ENCODE measurements around the gene CDPF1. TPM values are rescaled to one million over a fixed set of nuclear protein-coding genes. Genes with fewer than 3 reads are reported as not detected.

Gene CDPF1
- total and polyA plus RNA-seq, 2 of the 13 experiments (the other 11 are each of a cell fraction or from before 2014, with no cell fraction given), result 5.2 to 8.1 TPM

DNA sequence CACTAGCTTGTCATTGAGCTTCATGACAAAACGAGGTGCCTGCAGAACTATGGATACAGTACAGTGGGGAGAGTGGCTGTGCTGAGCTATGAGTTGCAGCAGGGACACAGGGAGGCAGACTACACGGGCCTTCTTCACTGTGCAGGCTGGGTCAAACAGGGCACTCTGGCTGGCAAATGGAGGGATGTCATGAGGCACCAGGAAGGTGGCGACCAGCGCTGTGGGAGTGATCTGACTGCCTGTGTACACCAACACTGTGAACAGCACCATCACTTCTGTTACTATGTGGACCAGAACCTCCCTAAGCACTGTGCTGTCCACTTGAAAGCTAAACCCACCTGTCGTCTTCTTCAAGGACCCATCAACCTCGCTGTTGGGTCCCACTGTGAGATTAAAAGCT is 9.9 kb upstream of the CDPF1 start:
- Histone ChIP-seq H3K4me1 (ENCODE audit: insufficient read depth, low read length) (peaks cover 33% of the 10 kb centered on the region), H2AFZ (ENCODE audit: low read length) (no peak overlapping the region), H3K4me3 (replicated peaks in 1 of 3; ENCODE audit: insufficient read depth in 1 of 3, low read depth in 2 of 3, low read length in 3 of 3) (no peak overlapping the region), H3K4me2 (ENCODE audit: low read depth, low read length) (no peak overlapping the region), H3K79me2 (ENCODE audit: insufficient read depth, low read length) (no peaks in the 10 kb centered on the region), H4K20me1 (ENCODE audit: insufficient read depth, low read length) (no peaks in the 10 kb centered on the region), H3K36me3 (replicated peaks in 1 of 2; ENCODE audit: control insufficient read depth in 1 of 2, insufficient read depth in 2 of 2, low read length in 2 of 2) (no peaks in the 10 kb centered on the region), H3K27me3 (ENCODE audit: control insufficient read depth in 1 of 2, insufficient read depth in 2 of 2, low read length in 2 of 2) (no peaks in the 10 kb centered on the region), H3K9ac (ENCODE audit: insufficient read depth, low read depth, low read length) (no peak overlapping the region), H3K27ac (ENCODE audit: extremely low read length, insufficient read depth, low read length) (no peak overlapping the region), H3K9me3 (ENCODE audit: low read length) (no peaks in the 10 kb centered on the region)
- intact Hi-C loops (cut with micrococcal nuclease; ENCODE audit: unreplicated experiment) (no loop called here), in situ Hi-C loops (cut with HindIII; ENCODE audit: extremely low pct_ligation_motif_present, low pct_unique_long_range_greater_than_20kb) (no loop called here)
- DNase-seq (ENCODE audit: low spot score), result no peak
- no peak for FAIRE-seq
- CTCF ChIA-PET (ENCODE audit: low intra/inter-chr PET ratio, low total read pairs), result no interaction called here
- 35% methylated on average over 4 of the region's 6 CpGs for WGBS (ENCODE audit: low lambda C conversion rate)
- no peak; the same call in 2 of the 3 replicates for ATAC-seq
- no TSS peak for BruUV-seq (replicated peaks)
- POLR2A ChIA-PET, result interaction anchor here (2.0 kb wide), 1 partner anchor 10 kb away, joined by 6 read pairs; the partner anchor contains the start of gene CDPF1
- TF ChIP-seq ZNF10 (CRISPR knock-in tag; IDR thresholded peaks at IDR 0.05; ENCODE audit: borderline replicate concordance, low read depth) (no peak), ZNF18 (CRISPR knock-in tag; IDR thresholded peaks at IDR 0.05; ENCODE audit: insufficient replicate concordance) (no peak), PHB2 (IDR thresholded peaks at IDR 0.05; ENCODE audit: partially characterized antibody) (no peak), ZC3H4 (CRISPR knock-in tag; IDR thresholded peaks at IDR 0.05; ENCODE audit: borderline replicate concordance) (no peak), HDAC1 (CRISPR knock-in tag; IDR thresholded peaks at IDR 0.05) (no peak), SRSF4 (IDR thresholded peaks at IDR 0.05; ENCODE audit: low read depth, low read length, poor library complexity, severe bottlenecking) (no peak), PTBP1 (IDR thresholded peaks at IDR 0.05; ENCODE audit: low read depth, low read length, poor library complexity, severe bottlenecking) (no peak), GATAD2A (CRISPR knock-in tag; IDR thresholded peaks at IDR 0.05) (no peak), RBM39 (IDR thresholded peaks at IDR 0.05; ENCODE audit: low read depth, low read length, poor library complexity, severe bottlenecking) (no peak), ZBED4 (CRISPR knock-in tag; IDR thresholded peaks at IDR 0.05; ENCODE audit: borderline replicate concordance) (no peak), ZFP36L1 (CRISPR knock-in tag; IDR thresholded peaks at IDR 0.05) (no peak)
- TF ChIP-seq, protein P1, sequence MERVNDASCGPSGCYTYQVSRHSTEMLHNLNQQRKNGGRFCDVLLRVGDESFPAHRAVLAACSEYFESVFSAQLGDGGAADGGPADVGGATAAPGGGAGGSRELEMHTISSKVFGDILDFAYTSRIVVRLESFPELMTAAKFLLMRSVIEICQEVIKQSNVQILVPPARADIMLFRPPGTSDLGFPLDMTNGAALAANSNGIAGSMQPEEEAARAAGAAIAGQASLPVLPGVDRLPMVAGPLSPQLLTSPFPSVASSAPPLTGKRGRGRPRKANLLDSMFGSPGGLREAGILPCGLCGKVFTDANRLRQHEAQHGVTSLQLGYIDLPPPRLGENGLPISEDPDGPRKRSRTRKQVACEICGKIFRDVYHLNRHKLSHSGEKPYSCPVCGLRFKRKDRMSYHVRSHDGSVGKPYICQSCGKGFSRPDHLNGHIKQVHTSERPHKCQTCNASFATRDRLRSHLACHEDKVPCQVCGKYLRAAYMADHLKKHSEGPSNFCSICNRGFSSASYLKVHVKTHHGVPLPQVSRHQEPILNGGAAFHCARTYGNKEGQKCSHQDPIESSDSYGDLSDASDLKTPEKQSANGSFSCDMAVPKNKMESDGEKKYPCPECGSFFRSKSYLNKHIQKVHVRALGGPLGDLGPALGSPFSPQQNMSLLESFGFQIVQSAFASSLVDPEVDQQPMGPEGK (CRISPR knock-in tag; IDR thresholded peaks at IDR 0.05), result no peak
- TF ChIP-seq, protein P2, sequence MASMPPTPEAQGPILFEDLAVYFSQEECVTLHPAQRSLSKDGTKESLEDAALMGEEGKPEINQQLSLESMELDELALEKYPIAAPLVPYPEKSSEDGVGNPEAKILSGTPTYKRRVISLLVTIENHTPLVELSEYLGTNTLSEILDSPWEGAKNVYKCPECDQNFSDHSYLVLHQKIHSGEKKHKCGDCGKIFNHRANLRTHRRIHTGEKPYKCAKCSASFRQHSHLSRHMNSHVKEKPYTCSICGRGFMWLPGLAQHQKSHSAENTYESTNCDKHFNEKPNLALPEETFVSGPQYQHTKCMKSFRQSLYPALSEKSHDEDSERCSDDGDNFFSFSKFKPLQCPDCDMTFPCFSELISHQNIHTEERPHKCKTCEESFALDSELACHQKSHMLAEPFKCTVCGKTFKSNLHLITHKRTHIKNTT (CRISPR knock-in tag; IDR thresholded peaks at IDR 0.05), result no peak
- TF ChIP-seq, protein P3, sequence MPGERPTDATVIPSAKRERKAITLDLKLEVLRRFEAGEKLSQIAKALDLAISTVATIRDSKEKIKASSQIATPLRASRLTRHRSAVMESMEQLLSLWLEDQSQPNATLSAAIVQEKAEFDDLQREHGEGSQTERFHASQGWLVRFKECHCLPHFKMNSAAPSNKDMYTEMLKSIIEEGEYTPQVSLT (CRISPR knock-in tag; IDR thresholded peaks at IDR 0.05; ENCODE audit: borderline replicate concordance, low read depth), result no peak
- TF ChIP-seq, protein P4, sequence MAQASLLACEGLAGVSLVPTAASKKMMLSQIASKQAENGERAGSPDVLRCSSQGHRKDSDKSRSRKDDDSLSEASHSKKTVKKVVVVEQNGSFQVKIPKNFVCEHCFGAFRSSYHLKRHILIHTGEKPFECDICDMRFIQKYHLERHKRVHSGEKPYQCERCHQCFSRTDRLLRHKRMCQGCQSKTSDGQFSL (CRISPR knock-in tag; IDR thresholded peaks at IDR 0.05), result no peak

Data from HepG2 (cell line).